ENCODE data around the gene ATP8A2. TPM values are rescaled to one million over a fixed set of nuclear protein-coding genes. Genes with fewer than 3 reads are reported as not detected.
A peak's percentile ranks its signal among the peaks of the same experiment; 100 is the strongest.

ATP8A2 gene
- total and polyA plus RNA-seq, 10 of the 15 experiments (the other 5 are each of a cell fraction or from before 2014, with no cell fraction given) = 0.01 to 0.04 (median 0.04) TPM; not detected in 7

- RAD21 ChIA-PET (ENCODE audit: unreplicated experiment) = no interaction called here
- SMC1A ChIA-PET (ENCODE audit: uncharacterized antibody, unreplicated experiment) = no interaction called here
- POLR2A ChIA-PET = no interaction called here
- no peak for ATAC-seq
- Histone ChIP-seq H3K27me3 (replicated peaks in 1 of 2; ENCODE audit: control insufficient read depth in 2 of 2, insufficient read depth in 2 of 2, low read length in 1 of 2) (no peaks in the 10 kb centered on the region; a peak in 2 of 4 replicates), H3K4me3 (no peak overlapping the region), H4K20me1 (ENCODE audit: control insufficient read depth, insufficient read depth) (no peaks in the 10 kb centered on the region), H3K4me1 (ENCODE audit: control insufficient read depth, insufficient read depth, low read length) (no peaks in the 10 kb centered on the region), H2AFZ (ENCODE audit: control insufficient read depth, low read depth, low read length) (no peak overlapping the region), H3K27ac (ENCODE audit: control insufficient read depth, insufficient read depth) (no peak overlapping the region), H3K9me3 (replicated peaks; ENCODE audit: control insufficient read depth, insufficient read depth, low read length) (no peaks in the 10 kb centered on the region), H3K9ac (ENCODE audit: control insufficient read depth, insufficient read depth, low read length) (no peak overlapping the region), H3K4me2 (ENCODE audit: control insufficient read depth, insufficient read depth) (no peak overlapping the region), H3K36me3 (ENCODE audit: control insufficient read depth in 2 of 2, insufficient read depth in 2 of 2, low read length in 1 of 2) (no peaks in the 10 kb centered on the region), H3K79me2 (ENCODE audit: control insufficient read depth, insufficient read depth, low read length) (no peaks in the 10 kb centered on the region)
- no peak for TF ChIP-seq SMAD1 (IDR thresholded peaks at IDR 0.05; ENCODE audit: low read depth, partially characterized antibody)
- no peak for TF ChIP-seq CUX1 (IDR thresholded peaks at IDR 0.05; ENCODE audit: insufficient replicate concordance, low read depth, low read length)
- TF ChIP-seq SPI1 (IDR thresholded peaks at IDR 0.05; ENCODE audit: borderline replicate concordance, insufficient read depth, low read depth, low read length) = peak; percentile 67; the same call in 1 of the 2 replicates
- BruUV-seq (replicated peaks) = no TSS peak
- intact Hi-C loops (cut with micrococcal nuclease; ENCODE audit: unreplicated experiment) (no loop called here), in situ Hi-C loops (cut with MboI) (no loop called here)
- FAIRE-seq = no peak
- 0% methylated on average over 1 of the region's 1 CpG for WGBS (ENCODE audit: insufficient coverage, insufficient replicate concordance, low lambda C conversion rate, missing lambda C conversion rate)
- DNase-seq (ENCODE audit: low read depth, low spot score) = no peak
- CTCF ChIA-PET = no interaction called here
Observed at GRCh38 chr13:25864936-25865335, 493.2 kb downstream of the ATP8A2 start.

Data from GM12878 (cell line).